ENCODE measurements around the gene PLXNA4.

Gene PLXNA4

DNA sequence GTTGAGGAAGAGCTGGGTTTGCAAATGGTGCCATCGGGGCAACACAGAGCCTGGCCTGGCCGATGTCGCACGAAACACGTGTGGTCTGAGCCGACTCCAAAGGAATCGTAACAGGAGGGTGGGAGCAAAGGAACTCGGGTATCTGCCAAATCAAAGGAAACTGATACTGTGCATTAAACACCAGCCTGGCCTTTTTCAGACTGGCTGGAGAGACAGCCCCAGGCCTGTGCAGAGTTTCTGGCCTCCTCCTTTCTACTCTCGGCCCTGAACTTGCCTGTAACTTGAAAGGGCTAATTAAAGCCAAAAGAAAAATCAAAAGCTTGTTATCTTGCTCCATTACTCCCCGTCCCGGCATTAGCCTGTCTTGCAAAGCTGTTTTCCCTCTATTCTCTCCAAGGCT is 71.4 kb downstream of the PLXNA4 start:
- in situ Hi-C loops (cut with HindIII; ENCODE audit: low sequenced_read_pairs): no loop called here

DNA sequence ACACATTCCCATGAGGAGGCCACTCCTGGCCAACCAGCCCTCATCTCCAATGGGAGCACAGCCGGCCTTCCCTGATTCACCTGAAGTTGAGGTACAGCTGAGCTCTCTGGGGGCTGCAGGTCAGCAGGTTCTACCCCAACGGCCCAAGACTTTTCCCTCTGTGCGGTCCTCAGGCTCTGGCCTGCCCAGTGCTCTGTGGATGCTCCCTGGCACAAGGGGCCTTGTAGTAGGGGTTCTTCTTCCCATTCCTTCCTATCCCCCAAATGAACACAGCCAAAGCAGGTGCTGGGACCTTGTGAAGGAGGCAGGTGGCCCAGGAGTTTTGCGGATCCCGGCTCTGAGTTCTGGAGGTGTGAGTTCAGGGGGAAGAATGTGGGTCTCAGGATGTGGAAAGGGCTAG is 72.2 kb downstream of the PLXNA4 start:
- in situ Hi-C loops (cut with HindIII; ENCODE audit: low sequenced_read_pairs): no loop called here

DNA sequence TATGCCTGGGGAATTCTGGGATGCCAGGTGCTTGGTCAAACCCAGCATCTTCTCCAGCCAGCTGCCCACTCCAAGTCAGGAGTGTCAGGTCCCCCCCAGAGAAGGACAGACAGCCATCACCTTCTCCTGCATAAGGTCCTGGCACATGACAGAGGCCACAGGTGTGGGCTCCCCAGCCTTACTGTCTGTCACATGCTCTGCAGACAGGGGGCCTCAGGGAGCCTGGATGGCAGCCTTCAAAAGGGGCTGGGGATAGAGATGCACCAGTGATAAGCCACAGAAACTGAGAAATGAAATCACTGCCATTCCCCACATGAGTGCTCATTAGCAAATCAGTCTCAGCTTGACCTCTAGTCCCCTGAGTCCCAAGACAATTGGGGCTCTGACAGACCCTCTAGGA is 72.9 kb downstream of the PLXNA4 start:
- in situ Hi-C loops (cut with HindIII; ENCODE audit: low sequenced_read_pairs): no loop called here

DNA sequence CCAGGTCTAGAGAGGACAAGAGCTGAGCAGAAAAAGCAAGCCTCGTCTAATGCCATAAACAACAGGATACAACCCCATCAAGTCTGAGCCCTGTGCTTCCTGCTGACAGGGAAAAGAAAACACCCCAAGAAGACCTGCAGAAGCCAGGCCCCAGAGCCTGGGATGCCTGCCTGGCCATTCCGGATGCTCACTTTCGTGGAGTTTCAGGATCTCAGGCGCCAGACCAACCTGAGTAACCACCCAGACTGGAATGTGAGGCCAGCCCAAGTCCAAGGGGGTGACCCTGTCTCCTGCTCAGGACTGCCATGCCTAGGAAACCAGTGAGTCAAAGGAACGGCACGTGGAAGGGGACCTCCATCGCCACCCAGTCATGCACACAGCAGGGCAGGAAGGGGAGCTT is 74.3 kb downstream of the PLXNA4 start:
- in situ Hi-C loops (cut with HindIII; ENCODE audit: low sequenced_read_pairs): no loop called here

DNA sequence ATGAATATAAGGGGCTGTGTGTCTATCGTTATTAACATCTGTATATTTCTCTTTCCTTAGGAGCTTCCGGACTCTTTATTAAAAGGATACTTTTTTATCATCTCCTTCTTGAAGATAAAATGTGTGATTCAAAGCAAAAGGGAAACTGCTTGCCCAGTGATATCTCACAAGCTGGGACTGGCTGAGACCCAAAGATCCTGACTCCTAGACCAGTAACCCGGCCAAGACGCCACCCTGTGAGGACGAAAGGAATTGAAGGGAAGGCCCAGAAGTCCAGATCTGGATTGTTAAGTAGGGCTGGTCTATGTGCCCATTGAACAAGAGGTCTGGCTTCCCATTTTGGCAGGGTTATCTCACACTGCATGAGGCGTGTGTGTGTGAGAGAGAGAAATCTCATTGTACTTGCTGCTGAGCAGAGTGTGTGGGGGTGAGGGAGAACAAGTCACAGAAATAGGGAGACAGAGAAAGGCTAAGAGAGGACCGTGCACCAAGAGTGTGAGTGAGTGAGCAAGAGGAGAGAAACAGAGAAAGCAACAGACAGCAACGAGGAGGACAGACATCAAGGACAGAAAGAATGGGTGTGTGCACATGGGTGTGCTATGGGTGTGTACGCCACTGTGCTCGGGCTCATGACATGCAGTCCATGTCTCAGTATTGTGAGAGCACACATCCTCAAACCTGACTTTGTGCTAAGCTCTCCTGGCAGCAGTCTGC is 75.4 kb downstream of the PLXNA4 start:
- in situ Hi-C loops (cut with HindIII; ENCODE audit: low sequenced_read_pairs): no loop called here

DNA sequence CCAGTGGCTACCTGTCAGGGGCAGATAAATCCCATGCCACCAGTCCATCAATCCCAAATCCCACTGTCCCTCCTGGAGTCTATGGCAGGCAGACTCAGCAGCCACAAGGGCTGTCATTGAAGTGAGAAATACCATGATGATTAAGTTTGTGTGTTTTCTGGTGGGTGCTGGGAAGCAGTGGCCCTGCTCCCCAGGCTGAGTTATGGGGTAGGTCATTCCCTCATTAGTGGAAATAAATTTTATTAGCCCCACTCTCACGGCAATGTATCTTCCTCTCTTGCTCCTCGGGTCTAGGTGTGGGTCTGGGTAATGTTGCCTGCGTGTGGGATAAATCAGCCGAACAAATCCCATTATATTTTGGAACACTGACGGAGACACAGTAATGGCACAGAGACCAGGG is 76.8 kb downstream of the PLXNA4 start:
- in situ Hi-C loops (cut with HindIII; ENCODE audit: low sequenced_read_pairs): no loop called here

DNA sequence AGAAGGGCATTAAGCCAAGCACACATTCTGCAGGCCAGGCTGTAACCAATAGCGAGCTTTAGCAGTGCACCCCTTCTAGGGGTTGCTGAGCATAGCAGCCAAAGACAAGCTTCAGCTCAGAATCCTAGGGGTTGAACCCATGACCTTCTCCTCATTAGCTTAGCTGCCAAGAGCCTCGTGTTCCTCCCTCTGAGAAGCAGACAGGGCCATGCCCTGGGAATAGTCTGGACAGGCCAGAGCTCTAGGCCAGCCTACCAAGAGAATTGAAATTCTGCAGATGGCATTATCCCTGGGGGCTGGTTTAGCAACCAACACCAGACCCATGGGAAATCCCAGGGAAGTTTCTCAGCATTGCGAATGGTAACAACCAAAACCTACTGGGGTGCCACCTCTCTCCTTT is 77.2 kb downstream of the PLXNA4 start:
- in situ Hi-C loops (cut with HindIII; ENCODE audit: low sequenced_read_pairs): no loop called here

DNA sequence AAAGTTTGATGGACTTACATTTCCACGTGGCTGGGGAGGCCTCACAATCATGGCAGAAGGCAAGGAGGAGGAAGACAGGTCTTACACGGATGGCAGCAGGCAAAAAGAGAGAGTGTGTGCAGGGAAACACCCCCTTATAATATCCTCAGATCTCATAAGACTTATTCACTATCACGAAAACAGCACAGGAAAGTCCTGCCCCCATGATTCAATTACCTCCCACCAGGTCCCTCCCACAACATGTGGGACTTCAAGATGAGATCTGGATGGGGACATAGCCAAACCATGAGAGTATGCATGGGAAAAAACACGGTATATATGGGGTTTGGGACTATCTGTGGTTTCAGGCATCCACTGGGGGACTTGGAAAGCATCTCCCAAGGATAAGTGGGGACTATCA is 78.0 kb downstream of the PLXNA4 start:
- in situ Hi-C loops (cut with HindIII; ENCODE audit: low sequenced_read_pairs): no loop called here

DNA sequence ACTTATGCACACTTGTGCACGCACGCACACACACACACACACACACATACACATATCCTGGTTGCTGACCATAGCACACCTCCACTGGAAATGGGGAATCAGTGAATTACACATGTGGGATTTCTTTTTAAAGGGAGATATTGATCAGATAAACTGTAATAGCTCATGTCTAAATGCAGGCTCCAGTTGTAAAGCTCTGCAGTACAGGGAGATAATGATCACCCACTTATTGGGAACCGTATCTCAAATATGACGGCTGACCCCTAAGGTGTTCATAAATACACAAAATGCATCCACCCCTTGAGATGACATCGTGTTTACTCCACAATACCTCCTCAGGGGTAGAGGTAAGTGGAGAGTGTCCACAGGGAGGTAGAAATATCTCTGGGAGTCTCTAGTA is 79.2 kb downstream of the PLXNA4 start:
- in situ Hi-C loops (cut with HindIII; ENCODE audit: low sequenced_read_pairs): no loop called here

DNA sequence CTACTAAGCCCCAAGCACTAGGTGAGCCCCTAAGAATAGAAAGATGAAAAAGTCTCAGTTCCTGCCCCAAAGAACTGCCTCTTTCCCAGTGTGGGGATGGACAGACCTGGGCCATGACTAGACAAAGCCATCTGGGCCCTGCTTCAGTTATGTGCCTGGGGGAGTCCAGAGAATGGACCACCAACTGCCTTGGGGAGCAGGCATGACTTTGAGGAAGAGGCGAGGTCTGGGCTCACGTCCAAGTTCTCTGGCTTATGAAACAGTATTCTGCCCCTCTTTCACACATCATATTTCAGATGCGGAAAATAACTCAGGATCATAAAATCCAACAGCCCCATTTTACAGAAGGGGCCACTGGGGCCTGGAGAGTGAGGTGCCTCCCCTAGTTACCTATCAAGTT is 80.3 kb downstream of the PLXNA4 start:
- in situ Hi-C loops (cut with HindIII; ENCODE audit: low sequenced_read_pairs): no loop called here

DNA sequence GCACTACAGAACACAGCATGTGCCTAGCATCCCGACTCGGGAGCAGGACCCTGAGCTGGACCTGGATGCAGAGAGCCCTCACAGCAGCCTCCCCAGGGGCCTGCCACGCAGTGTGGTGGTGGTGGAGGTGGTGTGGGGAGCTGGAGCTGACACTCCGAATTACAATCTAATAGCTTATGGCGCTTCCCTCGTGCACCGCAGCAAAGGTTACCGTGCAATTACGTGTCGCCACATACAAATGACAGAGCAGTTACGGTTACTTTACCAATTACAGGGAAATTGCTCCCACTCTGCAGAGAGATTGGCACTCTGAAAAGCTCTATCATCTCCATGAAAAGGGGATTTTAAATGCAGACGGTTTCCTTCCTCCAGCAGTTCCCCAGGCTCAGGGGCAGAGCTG is 81.8 kb downstream of the PLXNA4 start:
- in situ Hi-C loops (cut with HindIII; ENCODE audit: low sequenced_read_pairs): no loop called here

DNA sequence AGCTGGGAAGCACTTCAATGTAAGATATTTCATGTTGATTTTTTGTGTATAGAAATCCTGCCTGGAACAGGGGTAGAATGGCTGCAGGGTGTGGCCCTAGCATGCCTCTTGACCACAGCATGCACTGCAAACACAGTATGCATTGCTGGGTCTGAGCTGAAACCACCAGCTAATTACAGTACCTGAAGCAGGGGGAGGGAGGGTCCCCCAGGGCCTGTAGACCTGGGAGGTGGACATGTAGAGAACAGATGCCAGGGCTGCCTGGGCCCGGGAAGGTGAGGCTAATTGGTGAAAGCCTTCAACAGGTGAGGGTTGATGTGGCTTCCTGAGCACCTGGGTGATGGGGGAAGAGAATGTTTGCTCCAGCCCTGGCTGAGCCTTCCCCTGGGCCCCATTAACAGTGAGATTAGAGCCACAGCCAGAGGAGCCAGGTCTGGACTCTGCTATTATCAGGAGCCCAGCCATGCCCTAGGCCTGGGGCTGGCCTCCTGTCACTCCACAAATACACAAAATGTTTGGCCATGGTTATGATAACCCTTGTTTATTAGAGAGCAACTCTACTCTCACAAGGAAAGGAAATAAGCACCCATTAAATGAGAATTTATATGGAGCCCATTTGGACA is 83.3 kb downstream of the PLXNA4 start:
- in situ Hi-C loops (cut with HindIII; ENCODE audit: low sequenced_read_pairs): no loop called here

DNA sequence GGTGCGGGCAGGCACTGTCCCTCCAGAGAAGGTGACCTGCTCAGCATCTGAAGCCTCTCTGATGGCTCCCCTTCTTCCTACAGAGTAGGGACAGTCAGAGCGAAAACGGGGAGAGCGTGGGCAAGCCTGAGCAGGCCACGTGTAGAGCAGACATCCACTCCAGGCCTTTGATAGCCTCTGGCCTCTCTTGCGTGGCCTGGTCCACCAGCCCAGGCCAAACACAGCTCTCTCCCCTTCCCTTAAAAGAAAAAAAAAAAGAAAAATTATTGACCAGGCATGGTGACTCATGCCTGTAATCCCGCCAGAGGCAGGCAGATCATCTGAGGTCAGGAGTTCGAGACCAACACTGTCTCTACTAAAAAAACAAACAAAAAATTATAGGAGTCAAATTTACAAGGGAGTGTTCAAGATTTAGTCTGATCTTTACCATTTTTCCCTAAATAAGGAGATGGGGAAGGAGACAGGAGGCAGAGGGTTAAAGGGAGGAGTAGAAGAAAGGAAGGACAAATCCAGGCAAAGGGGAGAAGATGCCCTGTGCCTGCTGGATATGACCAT is 84.8 kb downstream of the PLXNA4 start:
- in situ Hi-C loops (cut with HindIII; ENCODE audit: low sequenced_read_pairs): no loop called here

DNA sequence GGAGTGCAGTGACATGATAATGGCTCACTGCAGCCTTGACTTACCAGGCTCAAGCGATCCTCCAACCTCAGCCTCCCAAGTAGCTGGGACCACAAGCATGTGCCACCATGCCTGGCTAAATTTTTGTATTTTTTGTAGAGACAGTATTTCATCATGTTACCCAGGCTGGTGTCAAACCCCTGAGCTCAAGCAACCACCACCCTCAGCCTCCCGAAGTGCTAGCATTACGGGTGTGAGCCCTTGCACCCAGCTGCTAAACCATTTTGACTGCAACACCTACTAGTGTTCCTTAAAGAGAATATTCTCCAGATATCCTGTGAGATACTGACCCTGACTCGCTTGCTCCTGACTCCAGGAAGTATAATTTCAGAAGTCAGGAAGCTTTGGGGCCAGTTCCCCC is 85.8 kb downstream of the PLXNA4 start:
- in situ Hi-C loops (cut with HindIII; ENCODE audit: low sequenced_read_pairs): no loop called here

DNA sequence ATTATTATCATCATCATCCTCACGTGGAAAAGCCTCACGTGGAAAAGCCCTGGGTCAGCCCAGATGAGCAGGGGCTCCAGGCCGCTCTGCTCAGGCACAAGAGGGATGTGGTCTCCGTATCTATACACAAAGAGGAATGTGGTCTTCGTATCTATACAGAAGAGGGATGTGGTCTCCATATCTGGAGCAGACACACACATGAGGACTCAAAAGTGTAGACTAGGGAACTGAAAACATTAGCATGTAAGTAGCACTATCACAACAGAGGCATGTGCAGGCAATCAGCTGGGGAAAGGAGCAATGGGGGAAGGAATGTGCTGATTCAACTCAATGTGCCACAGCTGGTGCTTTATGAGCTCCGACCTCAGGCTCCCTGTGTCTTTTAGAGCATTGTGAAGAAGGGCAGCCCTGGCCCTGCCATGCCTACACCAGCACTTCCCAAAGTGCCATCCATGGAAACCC is 86.5 kb downstream of the PLXNA4 start:
- in situ Hi-C loops (cut with HindIII; ENCODE audit: low sequenced_read_pairs): no loop called here

DNA sequence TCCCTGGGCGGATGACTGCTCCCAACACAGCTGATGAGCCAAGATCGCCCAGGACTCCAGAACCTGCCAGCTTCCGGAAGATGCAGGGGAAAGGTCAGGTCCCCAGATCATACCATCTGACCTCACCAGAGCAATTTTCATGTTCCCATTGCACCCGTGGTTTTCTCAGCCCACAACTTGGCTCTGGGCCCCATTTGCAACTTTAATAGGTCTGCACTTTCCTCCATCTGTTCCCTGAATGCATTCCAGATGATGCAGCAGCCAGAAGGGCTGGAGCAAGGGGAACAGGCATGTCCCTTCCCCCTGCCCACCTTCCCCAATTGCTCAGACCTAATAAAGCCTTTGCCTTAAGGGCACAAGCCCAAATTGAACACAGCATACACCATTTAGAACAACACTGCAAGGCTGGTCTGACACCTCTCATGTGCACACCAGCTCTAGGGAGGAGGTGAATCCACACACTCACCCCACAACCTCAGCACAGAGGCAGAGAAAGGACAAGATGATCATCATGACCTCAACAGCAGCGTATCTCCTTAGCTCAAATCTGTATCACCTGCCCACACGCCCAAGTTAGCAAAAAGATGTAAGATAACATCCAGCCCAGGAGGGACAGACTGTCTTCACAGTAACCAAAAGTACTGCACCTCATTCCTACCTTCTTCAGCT is 87.5 kb downstream of the PLXNA4 start:
- in situ Hi-C loops (cut with HindIII; ENCODE audit: low sequenced_read_pairs): no loop called here

DNA sequence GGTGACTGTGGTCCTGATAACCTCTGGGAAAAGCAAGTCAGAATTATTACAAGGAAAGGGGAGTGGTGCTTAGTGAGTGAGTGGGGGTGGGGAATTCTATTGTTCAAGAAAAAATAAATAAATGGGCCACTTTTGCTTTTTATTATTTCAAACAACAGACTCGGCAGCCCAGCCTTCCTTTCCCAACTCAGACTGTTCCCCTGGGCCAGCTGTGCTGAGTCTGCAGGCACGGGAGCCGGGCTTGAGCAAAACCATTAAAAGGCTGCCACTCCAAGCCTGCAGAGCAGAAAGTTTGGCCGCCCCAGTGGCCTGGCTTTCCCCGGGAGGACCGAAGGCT is 90.0 kb downstream of the PLXNA4 start:
- in situ Hi-C loops (cut with HindIII; ENCODE audit: low sequenced_read_pairs): no loop called here

DNA sequence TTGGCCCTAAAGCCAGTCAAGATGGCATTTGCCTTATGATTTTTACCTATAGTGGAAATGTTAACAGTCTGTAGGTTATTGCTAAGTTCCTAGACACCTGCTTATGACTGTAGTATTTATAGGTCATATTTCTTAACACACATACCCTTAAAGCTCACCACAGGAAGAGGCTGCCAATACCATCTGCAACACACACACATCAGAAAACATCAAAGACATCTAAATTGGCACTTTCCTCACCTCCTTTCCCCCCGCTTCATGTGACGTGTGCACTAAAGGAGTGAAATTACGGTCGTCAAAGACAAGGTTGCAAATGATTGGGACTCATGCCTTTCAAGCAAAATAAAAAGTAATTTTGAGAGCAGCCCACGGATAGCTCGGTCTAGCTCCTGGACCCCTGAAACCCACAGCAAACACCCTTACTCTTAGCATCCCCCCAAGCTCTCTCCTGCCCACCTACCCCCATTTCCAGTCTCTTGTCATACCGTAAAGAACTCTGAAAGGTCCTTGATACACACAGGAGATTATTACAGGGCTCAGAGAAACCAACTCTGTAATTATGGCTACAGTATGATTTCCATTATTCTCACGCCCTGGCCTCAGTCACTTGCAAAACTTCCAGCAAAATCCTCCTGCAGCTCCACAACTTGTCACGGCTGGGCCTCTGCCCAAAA is 90.5 kb downstream of the PLXNA4 start:
- in situ Hi-C loops (cut with HindIII; ENCODE audit: low sequenced_read_pairs): no loop called here

DNA sequence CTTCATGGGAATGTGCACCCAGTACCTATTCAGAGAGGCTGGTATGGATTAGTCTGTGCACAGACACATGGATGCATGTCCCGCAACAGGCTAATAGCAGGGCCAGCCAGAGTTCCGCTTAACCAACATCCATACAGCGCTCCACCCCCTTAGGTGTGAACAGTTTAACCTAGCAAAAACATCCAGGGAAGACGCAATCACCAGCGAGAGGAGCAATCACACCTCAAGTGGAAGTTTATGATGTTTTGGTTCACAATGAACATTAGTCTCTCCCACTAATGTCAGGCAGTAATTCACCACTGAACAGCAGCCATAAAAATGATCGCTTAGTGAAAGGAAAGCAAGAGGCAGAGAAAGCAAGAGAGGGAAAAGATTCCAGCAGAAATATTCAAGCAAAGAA is 91.1 kb downstream of the PLXNA4 start:
- in situ Hi-C loops (cut with HindIII; ENCODE audit: low sequenced_read_pairs): no loop called here

DNA sequence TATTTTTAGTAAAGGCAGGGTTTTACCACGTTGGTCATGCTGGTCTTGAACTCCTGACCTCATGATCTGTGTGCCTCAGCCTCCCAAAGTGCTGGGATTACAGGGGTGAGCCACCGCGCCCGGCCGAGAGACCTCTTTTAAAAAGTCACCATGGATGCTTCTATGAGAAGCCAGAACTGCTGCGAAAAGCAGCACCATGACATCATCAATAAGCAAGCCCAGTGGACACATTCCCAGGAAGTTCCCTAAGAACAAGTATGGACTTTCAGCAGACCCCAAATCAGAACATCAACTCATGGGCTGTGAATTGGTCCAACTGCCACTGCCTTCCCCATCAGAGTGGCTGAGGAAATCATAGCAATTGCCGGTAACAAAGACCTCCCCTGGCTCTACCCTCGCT is 93.4 kb downstream of the PLXNA4 start:
- in situ Hi-C loops (cut with HindIII; ENCODE audit: low sequenced_read_pairs): no loop called here

DNA sequence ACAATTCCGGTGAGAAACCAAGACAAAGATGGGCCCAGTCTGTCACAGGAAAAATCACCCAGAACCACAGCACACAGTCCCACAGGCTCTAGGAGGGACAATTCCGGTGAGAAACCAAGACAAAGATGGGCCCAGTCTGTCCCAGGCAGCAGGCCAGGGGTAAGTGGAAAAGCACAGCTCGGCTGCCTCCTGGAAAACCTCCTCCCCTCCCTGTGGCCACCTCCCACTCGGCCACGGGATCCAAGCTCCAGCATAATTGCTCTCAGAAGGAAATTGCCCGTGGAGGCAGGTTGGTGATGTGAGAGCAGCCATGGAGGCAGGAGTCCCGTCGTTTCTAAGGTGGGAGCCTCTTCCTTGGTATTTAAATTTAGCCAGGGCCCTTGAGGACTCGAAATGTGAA is 95.7 kb downstream of the PLXNA4 start:
- in situ Hi-C loops (cut with HindIII; ENCODE audit: low sequenced_read_pairs): no loop called here

DNA sequence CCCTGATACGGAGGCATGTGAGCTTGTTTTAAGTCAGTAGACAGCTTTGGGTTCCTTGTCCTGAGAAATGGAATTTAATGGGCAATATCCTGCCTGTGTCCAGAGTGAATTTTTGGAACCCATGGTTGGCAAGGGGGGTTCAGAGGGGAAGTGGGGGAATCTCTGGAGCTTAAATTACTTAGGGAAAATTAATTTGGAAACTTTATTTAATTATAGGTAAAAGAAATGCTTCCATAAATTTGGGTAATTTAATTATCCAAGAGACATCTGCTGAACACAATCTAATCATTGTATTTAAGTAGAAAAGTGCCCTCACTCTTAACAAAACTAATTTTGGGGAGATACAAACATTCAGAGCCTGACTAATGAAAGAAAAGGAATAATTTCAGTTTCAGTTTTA is 99.7 kb downstream of the PLXNA4 start:
- in situ Hi-C loops (cut with HindIII; ENCODE audit: low sequenced_read_pairs): no loop called here

Measured in DLD1 (cell line).